ENCODE results near the gene ATP6V0E1. TPM values are rescaled to one million over a fixed set of nuclear protein-coding genes. Genes with fewer than 3 reads are reported as not detected.

Gene ATP6V0E1
- total and polyA plus RNA-seq, 4 donors, result 113 to 502 (median 353) TPM

DNA sequence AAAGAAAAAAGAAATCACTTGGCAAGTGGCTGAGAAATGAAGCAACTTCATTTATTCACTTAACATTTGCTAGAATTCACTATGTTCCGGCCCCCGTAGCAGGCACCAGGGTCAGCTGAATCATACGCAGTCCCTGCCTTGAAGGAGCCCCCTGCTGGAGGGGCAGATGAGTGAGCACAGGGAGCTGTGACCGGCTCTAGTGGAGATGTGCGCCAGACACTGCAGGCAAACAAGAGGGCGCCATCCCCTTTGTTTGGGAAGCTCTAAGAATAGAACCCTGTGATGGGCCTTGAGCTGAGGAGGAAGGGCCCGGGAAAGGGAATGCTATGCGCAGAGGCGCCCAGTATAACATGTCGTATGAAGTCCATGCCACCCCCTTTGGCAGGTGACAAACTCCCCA, 44.5 kb upstream of the ATP6V0E1 start:
- TF ChIP-seq CTCF (IDR thresholded peaks at IDR 0.05; ENCODE audit: control extremely low read depth, extremely low read depth), result no peak
- H3K9me3 ChIP-seq (ENCODE audit: control insufficient read depth in 4 of 4, insufficient read depth in 3 of 4, low read length in 3 of 4), result no peaks in the 10 kb centered on the region
- DNase-seq (no peak), ATAC-seq (ENCODE audit: insufficient read depth, low FRiP score) (no peak)
- no peaks in the 10 kb centered on the region for H3K27me3 ChIP-seq (ENCODE audit: control insufficient read depth in 3 of 3, insufficient read depth in 3 of 3, low read length in 2 of 3)
- WGBS, 2 donors, result 82% methylated on average over 10 of the region's 10 CpGs
- H3K36me3 ChIP-seq (ENCODE audit: control insufficient read depth in 4 of 4, insufficient read depth in 4 of 4, low read length in 4 of 4), result peaks cover 0 to 38% (median 6%) of the 10 kb centered on the region in 4 donors
- no peak overlapping the region for H3K9ac ChIP-seq (ENCODE audit: insufficient read depth in 1 of 2, low read length in 2 of 2)
- H3K4me1 ChIP-seq (ENCODE audit: control insufficient read depth in 5 of 5, insufficient read depth in 5 of 5, low read length in 5 of 5), result peaks cover 0 to 7% (median 0%) of the 10 kb centered on the region in 5 donors
- H3K27ac ChIP-seq (ENCODE audit: low read depth in 1 of 2, low read length in 1 of 2), result no peak overlapping the region
- H3K4me3 ChIP-seq, result no peak overlapping the region

GRCh38 chr5:172939611-172940267, 43.8 kb upstream of the ATP6V0E1 start:
- peaks cover 0 to 36% (median 6%) of the 10 kb centered on the region in 4 donors for H3K36me3 ChIP-seq (ENCODE audit: control insufficient read depth in 4 of 4, insufficient read depth in 4 of 4, low read length in 4 of 4)
- DNase-seq (peak in 1 of 3 donors; percentile 62), ATAC-seq (ENCODE audit: insufficient read depth, low FRiP score) (no peak)
- no peaks in the 10 kb centered on the region for H3K9me3 ChIP-seq (ENCODE audit: control insufficient read depth in 4 of 4, insufficient read depth in 3 of 4, low read length in 3 of 4)
- WGBS, 2 donors, result 84 to 86% methylated on average over 16 of the region's 16 CpGs
- H3K27me3 ChIP-seq (ENCODE audit: control insufficient read depth in 3 of 3, insufficient read depth in 3 of 3, low read length in 2 of 3), result no peaks in the 10 kb centered on the region
- H3K4me1 ChIP-seq (ENCODE audit: control insufficient read depth in 5 of 5, insufficient read depth in 5 of 5, low read length in 5 of 5), result peaks cover 0 to 7% (median 0%) of the 10 kb centered on the region in 5 donors
- H3K9ac ChIP-seq (ENCODE audit: insufficient read depth in 1 of 2, low read length in 2 of 2), result no peak overlapping the region
- TF ChIP-seq CTCF (IDR thresholded peaks at IDR 0.05; ENCODE audit: control extremely low read depth, extremely low read depth), result no peak
- peak overlapping the region in 1 of 2 donors; percentile 5 for H3K27ac ChIP-seq (ENCODE audit: low read depth in 1 of 2, low read length in 1 of 2)
- no peak overlapping the region for H3K4me3 ChIP-seq

DNA sequence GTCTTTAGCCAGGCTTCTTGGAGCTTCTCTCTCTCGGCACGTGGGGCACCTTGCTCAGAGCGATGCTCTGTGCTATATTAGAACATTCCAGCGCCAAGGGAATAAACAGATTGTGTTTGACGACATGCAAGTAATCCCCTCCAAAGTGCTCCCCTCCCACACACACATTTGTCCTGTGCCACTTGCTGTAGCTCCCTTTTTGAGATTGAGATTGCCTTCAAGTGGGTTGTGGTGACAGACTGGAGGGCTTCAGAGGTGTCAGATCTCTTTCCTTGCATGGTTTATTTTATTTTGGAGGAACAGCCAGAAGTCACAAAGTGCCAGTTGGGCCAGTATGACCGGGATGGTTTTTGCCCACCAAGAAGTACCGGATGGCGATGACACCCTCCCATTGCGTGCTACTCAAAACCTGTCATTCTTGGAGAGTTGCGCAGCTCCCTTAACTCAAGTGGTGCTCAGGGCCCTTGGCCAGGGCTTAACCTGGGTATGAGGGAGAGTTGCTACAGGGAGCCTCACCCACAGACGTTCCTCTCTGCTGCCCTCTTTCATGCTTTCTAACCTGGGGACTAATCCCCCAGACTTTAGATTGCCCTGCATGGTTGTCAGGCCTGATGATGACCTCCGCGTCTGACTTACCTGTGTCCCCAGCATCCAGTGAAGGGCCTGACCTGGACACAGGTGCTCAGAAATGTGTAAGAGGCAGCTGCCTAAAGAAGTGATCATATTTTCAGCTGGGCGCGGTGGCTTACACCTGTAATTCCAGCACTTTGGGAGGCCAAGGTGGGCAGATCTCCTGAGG, 43.1 kb upstream of the ATP6V0E1 start:
- peak overlapping the region in 1 of 2 donors; percentile 79 for H3K27ac ChIP-seq (ENCODE audit: low read depth in 1 of 2, low read length in 1 of 2)
- no peak overlapping the region for H3K4me3 ChIP-seq
- H3K27me3 ChIP-seq (ENCODE audit: control insufficient read depth in 3 of 3, insufficient read depth in 3 of 3, low read length in 2 of 3), result no peaks in the 10 kb centered on the region
- 75 to 86% methylated on average over 15 of the region's 15 CpGs for WGBS, 2 donors
- DNase-seq, result peak in 2 of 3 donors; percentile 43 to 46
- no peak for TF ChIP-seq CTCF (IDR thresholded peaks at IDR 0.05; ENCODE audit: control extremely low read depth, extremely low read depth)
- H3K36me3 ChIP-seq (ENCODE audit: control insufficient read depth in 4 of 4, insufficient read depth in 4 of 4, low read length in 4 of 4), result peaks cover 0 to 31% (median 6%) of the 10 kb centered on the region in 4 donors
- H3K4me1 ChIP-seq (ENCODE audit: control insufficient read depth in 5 of 5, insufficient read depth in 5 of 5, low read length in 5 of 5), result peaks cover 0 to 7% (median 0%) of the 10 kb centered on the region in 5 donors
- H3K9ac ChIP-seq (ENCODE audit: insufficient read depth in 1 of 2, low read length in 2 of 2), result no peak overlapping the region
- H3K9me3 ChIP-seq (ENCODE audit: control insufficient read depth in 4 of 4, insufficient read depth in 3 of 4, low read length in 3 of 4), result no peaks in the 10 kb centered on the region
- ATAC-seq (ENCODE audit: insufficient read depth, low FRiP score), result peak; percentile 59
